ENCODE data around the gene OR6S1. TPM values are rescaled to one million over a fixed set of nuclear protein-coding genes. Genes with fewer than 3 reads are reported as not detected.

The OR6S1 gene
- total RNA-seq, 2 experiments from 2014 or later: not detected

DNA sequence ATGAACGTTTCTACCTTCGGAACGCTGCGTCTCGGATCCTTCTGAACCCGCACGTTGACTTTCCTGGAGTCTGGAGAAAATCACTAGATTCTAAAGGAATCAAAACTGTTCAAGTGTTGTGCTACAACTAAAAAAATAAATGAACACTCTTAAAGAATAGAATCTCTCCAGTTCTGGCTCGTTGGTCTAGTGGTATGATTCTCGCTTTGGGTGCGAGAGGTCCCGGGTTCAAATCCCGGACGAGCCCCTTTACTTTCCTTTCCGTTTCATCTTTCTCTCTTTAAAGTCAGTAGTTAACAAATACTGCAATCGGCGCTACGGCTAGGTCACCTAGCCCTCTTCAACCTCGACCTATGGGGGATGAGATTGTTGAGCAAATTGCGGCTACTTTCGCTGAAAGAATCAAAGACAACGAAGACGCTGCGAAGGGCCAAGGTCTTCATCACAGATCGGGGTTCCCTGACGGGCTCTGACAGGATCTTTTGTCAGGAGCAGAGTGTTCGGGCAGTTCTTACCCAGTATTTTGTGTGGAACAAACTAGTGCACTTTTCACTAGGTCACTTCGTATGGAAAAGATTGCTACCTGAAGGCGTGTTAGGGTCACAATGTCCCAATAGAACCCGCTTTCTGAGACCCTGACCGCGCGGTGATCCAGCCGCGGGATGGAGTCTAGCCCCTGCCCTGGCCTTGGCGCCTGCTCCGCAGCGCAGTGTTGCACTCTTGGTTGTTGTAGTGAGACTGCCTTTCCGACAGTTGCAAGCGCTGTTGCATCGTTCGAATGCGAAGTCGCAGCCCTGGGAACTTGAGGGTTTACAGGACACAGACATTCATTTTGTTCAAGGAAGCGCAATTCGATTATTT is 8.4 kb downstream of the OR6S1 start:
- Histone ChIP-seq H3K9me3 (ENCODE audit: low read length) (no peaks in the 10 kb centered on the region), H3K9me2 (ENCODE audit: insufficient read depth, low read length) (no peaks in the 10 kb centered on the region), H3K27ac (ENCODE audit: low read depth, low read length, poor library complexity, severe bottlenecking) (no peak overlapping the region), H3K36me3 (ENCODE audit: insufficient read depth, low read length) (no peaks in the 10 kb centered on the region), H4K20me1 (ENCODE audit: insufficient read depth, low read length) (no peaks in the 10 kb centered on the region), H3K4me1 (ENCODE audit: insufficient read depth, low read length, poor library complexity, severe bottlenecking) (no peaks in the 10 kb centered on the region), H2AFZ (ENCODE audit: low read length) (no peak overlapping the region), H3K4me2 (ENCODE audit: low read length) (no peak overlapping the region; the same call in 1 of the 2 replicates), H3K79me2 (ENCODE audit: insufficient read depth, low read depth, low read length) (no peaks in the 10 kb centered on the region), H3K4me3 (ENCODE audit: low read depth, low read length, poor library complexity, severe bottlenecking) (no peak overlapping the region)
- TF ChIP-seq, protein P1, sequence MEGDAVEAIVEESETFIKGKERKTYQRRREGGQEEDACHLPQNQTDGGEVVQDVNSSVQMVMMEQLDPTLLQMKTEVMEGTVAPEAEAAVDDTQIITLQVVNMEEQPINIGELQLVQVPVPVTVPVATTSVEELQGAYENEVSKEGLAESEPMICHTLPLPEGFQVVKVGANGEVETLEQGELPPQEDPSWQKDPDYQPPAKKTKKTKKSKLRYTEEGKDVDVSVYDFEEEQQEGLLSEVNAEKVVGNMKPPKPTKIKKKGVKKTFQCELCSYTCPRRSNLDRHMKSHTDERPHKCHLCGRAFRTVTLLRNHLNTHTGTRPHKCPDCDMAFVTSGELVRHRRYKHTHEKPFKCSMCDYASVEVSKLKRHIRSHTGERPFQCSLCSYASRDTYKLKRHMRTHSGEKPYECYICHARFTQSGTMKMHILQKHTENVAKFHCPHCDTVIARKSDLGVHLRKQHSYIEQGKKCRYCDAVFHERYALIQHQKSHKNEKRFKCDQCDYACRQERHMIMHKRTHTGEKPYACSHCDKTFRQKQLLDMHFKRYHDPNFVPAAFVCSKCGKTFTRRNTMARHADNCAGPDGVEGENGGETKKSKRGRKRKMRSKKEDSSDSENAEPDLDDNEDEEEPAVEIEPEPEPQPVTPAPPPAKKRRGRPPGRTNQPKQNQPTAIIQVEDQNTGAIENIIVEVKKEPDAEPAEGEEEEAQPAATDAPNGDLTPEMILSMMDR (conservative IDR thresholded peaks at IDR 0.05; ENCODE audit: low read length): no peak
- no peak for TF ChIP-seq EZH2phosphoT487 (IDR thresholded peaks at IDR 0.05; ENCODE audit: borderline replicate concordance, low read depth, low read length)
- intact Hi-C loops (cut with micrococcal nuclease; ENCODE audit: unreplicated experiment): no loop called here
- POLR2A ChIA-PET: interaction anchor here (0.6 kb wide), 1 partner anchor 183 kb away, joined by 4 read pairs; no protein-coding TSS in a partner anchor
- CTCF ChIA-PET (ENCODE audit: unreplicated experiment): no interaction called here
- no TSS peak for BruUV-seq (replicated peaks)
- no peak for DNase-seq (ENCODE audit: low spot score)

DNA sequence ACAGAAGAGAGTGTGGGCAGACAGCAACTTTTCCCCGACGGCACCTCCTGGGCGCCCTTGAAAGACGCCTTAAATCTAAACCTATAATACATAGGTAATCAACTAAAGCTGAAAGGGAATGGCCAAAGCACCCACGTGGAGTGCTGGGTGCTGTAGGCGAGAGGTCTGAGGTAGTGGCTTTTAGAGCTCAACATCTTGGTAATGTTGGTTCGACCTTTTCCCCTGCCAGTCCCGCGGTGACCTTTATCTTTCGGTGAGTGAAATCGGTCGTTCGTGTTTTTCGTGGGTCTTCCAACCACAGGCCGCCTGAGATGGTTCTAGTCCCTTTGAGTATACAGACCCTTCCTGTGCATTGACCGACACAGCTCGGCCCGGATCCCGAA is 9.1 kb downstream of the OR6S1 start:
- TF ChIP-seq, protein P1 (conservative IDR thresholded peaks at IDR 0.05; ENCODE audit: low read length): no peak
- TF ChIP-seq EZH2phosphoT487 (IDR thresholded peaks at IDR 0.05; ENCODE audit: borderline replicate concordance, low read depth, low read length): no peak
- H3K27ac ChIP-seq (ENCODE audit: low read depth, low read length, poor library complexity, severe bottlenecking): no peak overlapping the region
- BruUV-seq (replicated peaks): no TSS peak
- POLR2A ChIA-PET: interaction anchor here (0.6 kb wide), 1 partner anchor 184 kb away, joined by 4 read pairs; no protein-coding TSS in a partner anchor
- H3K4me2 ChIP-seq (ENCODE audit: low read length): no peak overlapping the region; the same call in 1 of the 2 replicates
- H3K4me3 ChIP-seq (ENCODE audit: low read depth, low read length, poor library complexity, severe bottlenecking): no peak overlapping the region
- intact Hi-C loops (cut with micrococcal nuclease; ENCODE audit: unreplicated experiment): no loop called here
- no peak overlapping the region for H2AFZ ChIP-seq (ENCODE audit: low read length)
- H3K79me2 ChIP-seq (ENCODE audit: insufficient read depth, low read depth, low read length): no peaks in the 10 kb centered on the region
- no peaks in the 10 kb centered on the region for H3K36me3 ChIP-seq (ENCODE audit: insufficient read depth, low read length)
- no peaks in the 10 kb centered on the region for H3K9me2 ChIP-seq (ENCODE audit: insufficient read depth, low read length)
- H3K9me3 ChIP-seq (ENCODE audit: low read length): no peaks in the 10 kb centered on the region
- no peaks in the 10 kb centered on the region for H3K4me1 ChIP-seq (ENCODE audit: insufficient read depth, low read length, poor library complexity, severe bottlenecking)
- CTCF ChIA-PET (ENCODE audit: unreplicated experiment): no interaction called here
- DNase-seq (ENCODE audit: low spot score): no peak
- no peaks in the 10 kb centered on the region for H4K20me1 ChIP-seq (ENCODE audit: insufficient read depth, low read length)

DNA sequence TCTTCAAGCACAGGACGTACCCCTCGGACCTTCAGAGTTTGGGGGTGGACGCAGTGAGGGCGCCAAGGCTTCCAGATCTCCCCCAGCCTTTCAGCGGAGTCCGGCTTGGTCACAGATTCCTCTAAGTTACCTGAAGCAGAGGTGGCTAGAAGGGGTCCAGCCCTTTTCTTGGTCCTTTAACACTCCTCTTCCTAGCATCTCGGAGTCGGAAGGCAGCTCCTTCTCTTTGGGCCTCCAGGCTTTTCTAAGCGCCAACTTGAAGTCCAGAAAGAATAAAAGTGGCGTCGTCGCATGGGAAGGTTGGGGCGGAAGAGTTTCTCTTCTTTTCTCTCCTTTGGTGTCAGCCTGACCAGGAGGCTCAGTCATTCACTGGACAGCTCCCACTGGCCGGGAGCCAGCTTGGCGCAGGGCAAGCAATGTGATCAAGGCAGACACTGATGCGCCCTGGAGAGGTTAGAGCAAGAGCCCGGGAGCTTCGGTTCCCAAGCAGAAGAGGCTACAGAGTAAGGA is 9.6 kb downstream of the OR6S1 start:
- H4K20me1 ChIP-seq (ENCODE audit: insufficient read depth, low read length): no peaks in the 10 kb centered on the region
- no peak overlapping the region for H3K4me3 ChIP-seq (ENCODE audit: low read depth, low read length, poor library complexity, severe bottlenecking)
- no peaks in the 10 kb centered on the region for H3K9me2 ChIP-seq (ENCODE audit: insufficient read depth, low read length)
- DNase-seq (ENCODE audit: low spot score): no peak
- intact Hi-C loops (cut with micrococcal nuclease; ENCODE audit: unreplicated experiment): no loop called here
- BruUV-seq (replicated peaks): no TSS peak
- H3K79me2 ChIP-seq (ENCODE audit: insufficient read depth, low read depth, low read length): no peaks in the 10 kb centered on the region
- H3K27ac ChIP-seq (ENCODE audit: low read depth, low read length, poor library complexity, severe bottlenecking): no peak overlapping the region
- no peak overlapping the region for H3K4me2 ChIP-seq (ENCODE audit: low read length)
- no peak for TF ChIP-seq EZH2phosphoT487 (IDR thresholded peaks at IDR 0.05; ENCODE audit: borderline replicate concordance, low read depth, low read length)
- TF ChIP-seq, protein P1 (conservative IDR thresholded peaks at IDR 0.05; ENCODE audit: low read length): no peak
- H3K36me3 ChIP-seq (ENCODE audit: insufficient read depth, low read length): no peaks in the 10 kb centered on the region
- no peaks in the 10 kb centered on the region for H3K4me1 ChIP-seq (ENCODE audit: insufficient read depth, low read length, poor library complexity, severe bottlenecking)
- ChIA-PET POLR2A (interaction anchor here (0.6 kb wide), 1 partner anchor 184 kb away, joined by 4 read pairs; no protein-coding TSS in a partner anchor), CTCF (ENCODE audit: unreplicated experiment) (no interaction called here)
- no peaks in the 10 kb centered on the region for H3K9me3 ChIP-seq (ENCODE audit: low read length)
- no peak overlapping the region for H2AFZ ChIP-seq (ENCODE audit: low read length)
